Measurements from ENCODE around the gene CDK6. TPM values are rescaled to one million over a fixed set of nuclear protein-coding genes. Genes with fewer than 3 reads are reported as not detected.

The CDK6 gene
- total and polyA plus RNA-seq, 4 donors, result 14.0 to 42.6 (median 27.8) TPM

DNA sequence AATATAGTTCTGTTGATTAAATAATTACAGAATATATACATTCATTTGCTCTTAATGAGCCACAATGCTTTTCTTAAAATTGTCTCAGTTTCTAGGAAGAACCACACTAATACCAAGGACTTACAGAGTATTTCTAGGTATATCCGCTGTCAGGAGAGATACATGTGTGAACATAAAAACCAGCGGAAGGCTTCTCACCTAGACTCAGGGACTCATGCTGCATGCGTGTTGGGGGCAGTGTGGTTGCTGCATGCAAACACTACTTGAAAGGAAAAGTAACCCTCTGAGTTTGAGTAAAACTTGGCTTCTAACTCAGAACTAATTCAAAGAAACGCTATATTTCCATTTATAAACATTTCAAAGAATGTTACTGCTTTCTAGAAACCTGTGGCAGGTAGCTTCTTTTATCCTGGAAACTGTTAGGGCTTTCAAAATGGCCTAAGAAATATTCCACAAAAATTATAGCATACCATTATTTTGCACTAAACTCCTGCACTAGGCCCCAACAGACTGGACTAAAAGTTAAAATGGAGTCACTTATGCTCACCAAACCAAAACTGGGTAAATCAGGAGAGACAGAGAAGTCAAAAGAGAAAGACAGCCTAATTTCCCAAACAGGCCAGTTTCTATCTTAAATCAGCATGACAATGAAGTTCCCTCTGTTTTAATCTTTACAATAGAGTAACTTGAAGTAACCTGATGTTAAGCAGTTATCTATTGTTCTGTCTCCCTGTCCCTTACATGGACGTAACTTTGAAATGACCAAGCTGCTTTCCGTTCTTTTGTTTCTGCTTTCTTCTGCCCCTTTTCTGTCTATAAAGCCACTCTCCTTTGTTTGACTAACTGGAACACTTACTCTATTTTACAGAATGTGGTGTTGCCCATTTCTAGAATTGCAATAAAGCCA lies 151.0 kb downstream of the CDK6 start:
- 100% methylated on average over 1 of the region's 6 CpGs for WGBS (ENCODE audit: insufficient coverage)
- H3K27ac ChIP-seq (ENCODE audit: low read depth, low read length), result no peak overlapping the region
- H3K36me3 ChIP-seq (ENCODE audit: control insufficient read depth, insufficient read depth, low read length), result no peaks in the 10 kb centered on the region
- no peaks in the 10 kb centered on the region for H3K27me3 ChIP-seq (ENCODE audit: control insufficient read depth, insufficient read depth, low read length)
- no peak for DNase-seq (ENCODE audit: low read depth in 4 of 6, low spot score in 6 of 6)
- no peaks in the 10 kb centered on the region for H3K9me3 ChIP-seq (ENCODE audit: control insufficient read depth, insufficient read depth, low read length)
- no peak overlapping the region for H3K4me3 ChIP-seq (ENCODE audit: low read depth, low read length)
- no peaks in the 10 kb centered on the region for H3K4me1 ChIP-seq (ENCODE audit: control insufficient read depth, insufficient read depth, low read length)

DNA sequence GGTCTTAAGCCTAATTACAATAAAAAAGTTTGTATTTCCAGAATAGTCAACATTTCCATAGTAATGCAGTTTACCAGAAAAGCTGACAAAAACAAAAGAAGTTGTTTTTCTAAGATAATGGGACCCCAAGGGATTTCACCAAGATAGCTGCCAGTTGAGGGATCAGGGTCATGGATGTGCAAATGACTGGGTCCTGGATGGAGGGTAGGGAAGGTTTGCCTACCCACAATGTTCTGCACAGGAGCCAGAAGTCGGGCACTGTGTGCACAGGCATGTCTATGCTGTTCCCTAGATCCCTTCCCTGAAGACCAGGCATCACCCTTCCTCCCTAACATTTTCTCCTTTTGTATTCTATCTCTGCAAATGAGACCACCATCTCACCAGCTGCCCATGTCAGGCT lies 152.1 kb downstream of the CDK6 start:
- H3K27me3 ChIP-seq (ENCODE audit: control insufficient read depth, insufficient read depth, low read length), result no peaks in the 10 kb centered on the region
- WGBS (ENCODE audit: insufficient coverage), result 100% methylated on average over 1 of the region's 1 CpG

DNA sequence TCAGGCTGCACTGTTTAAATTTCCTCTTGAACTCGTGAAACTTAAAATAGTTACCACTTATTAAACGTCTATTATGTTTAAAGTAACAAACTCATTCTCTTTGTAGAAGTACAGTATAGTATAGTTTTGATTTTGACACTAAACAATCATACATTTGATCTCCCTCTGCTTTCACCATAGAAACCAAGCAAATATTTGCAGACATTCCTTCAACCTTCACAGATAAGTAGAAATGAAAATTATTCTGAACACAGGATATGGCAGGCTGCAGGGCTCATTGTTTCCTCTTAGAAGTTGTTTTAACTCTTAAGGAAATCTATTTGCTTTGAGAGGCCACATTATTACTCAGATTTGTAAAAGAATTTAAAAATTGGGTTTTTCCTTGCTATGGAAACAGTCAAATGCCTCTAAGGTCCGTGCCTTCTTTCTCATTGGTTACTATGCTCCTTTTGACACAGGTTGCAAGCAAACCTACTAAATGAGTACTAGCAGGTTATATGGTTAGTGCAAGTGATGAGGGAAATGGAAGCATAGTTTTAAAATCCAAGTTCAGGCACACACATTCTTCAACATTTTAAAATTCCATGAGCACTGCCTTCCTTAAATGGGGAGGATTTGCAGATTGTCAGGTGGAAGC lies 153.4 kb downstream of the CDK6 start:
- H3K4me1 ChIP-seq (ENCODE audit: control insufficient read depth, insufficient read depth, low read length), result no peaks in the 10 kb centered on the region
- H3K27ac ChIP-seq (ENCODE audit: low read depth, low read length), result peak overlapping the region; percentile 27
- DNase-seq (ENCODE audit: low read depth in 4 of 6, low spot score in 6 of 6), result no peak
- H3K36me3 ChIP-seq (ENCODE audit: control insufficient read depth, insufficient read depth, low read length), result no peaks in the 10 kb centered on the region
- no peaks in the 10 kb centered on the region for H3K27me3 ChIP-seq (ENCODE audit: control insufficient read depth, insufficient read depth, low read length)
- H3K9me3 ChIP-seq (ENCODE audit: control insufficient read depth, insufficient read depth, low read length), result no peaks in the 10 kb centered on the region
- no peak overlapping the region for H3K4me3 ChIP-seq (ENCODE audit: low read depth, low read length)
- no CpG with 5 or more reads among the region's 3 CpGs for WGBS (ENCODE audit: insufficient coverage)

More for the DNA sequence above, 152.1 kb downstream of the CDK6 start:
- H3K27ac ChIP-seq (ENCODE audit: low read depth, low read length), result peak overlapping the region; percentile 15
- H3K4me1 ChIP-seq (ENCODE audit: control insufficient read depth, insufficient read depth, low read length), result no peaks in the 10 kb centered on the region
- H3K4me3 ChIP-seq (ENCODE audit: low read depth, low read length), result no peak overlapping the region
- H3K36me3 ChIP-seq (ENCODE audit: control insufficient read depth, insufficient read depth, low read length), result no peaks in the 10 kb centered on the region
- no peak for DNase-seq (ENCODE audit: low read depth in 4 of 6, low spot score in 6 of 6)
- no peaks in the 10 kb centered on the region for H3K9me3 ChIP-seq (ENCODE audit: control insufficient read depth, insufficient read depth, low read length)

DNA sequence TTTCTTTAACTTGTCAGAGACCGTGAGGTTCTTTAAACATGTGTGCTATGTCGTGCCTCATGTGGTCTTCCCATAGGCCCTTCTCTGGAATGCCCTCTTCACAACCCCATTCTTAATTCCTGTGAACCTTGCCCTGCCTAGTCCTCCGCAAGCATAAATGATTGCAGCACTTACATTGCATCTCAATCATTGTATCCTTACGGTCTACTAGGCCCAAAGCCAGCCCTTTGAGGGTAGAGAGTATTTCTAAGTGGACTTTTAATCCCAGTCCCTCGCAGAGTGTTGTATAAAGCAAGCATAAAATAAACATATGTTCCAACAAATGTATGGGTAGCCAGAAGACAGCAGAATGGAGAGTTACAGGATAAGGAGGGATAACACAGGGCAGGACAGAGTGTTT lies 154.0 kb downstream of the CDK6 start:
- no peaks in the 10 kb centered on the region for H3K9me3 ChIP-seq (ENCODE audit: control insufficient read depth, insufficient read depth, low read length)
- H3K36me3 ChIP-seq (ENCODE audit: control insufficient read depth, insufficient read depth, low read length), result no peaks in the 10 kb centered on the region
- peak overlapping the region; percentile 30 for H3K27ac ChIP-seq (ENCODE audit: low read depth, low read length)
- no peak overlapping the region for H3K4me3 ChIP-seq (ENCODE audit: low read depth, low read length)
- 50% methylated on average over 2 of the region's 5 CpGs for WGBS (ENCODE audit: insufficient coverage)
- DNase-seq (ENCODE audit: low read depth in 4 of 6, low spot score in 6 of 6), result no peak
- H3K27me3 ChIP-seq (ENCODE audit: control insufficient read depth, insufficient read depth, low read length), result no peaks in the 10 kb centered on the region
- H3K4me1 ChIP-seq (ENCODE audit: control insufficient read depth, insufficient read depth, low read length), result no peaks in the 10 kb centered on the region

DNA sequence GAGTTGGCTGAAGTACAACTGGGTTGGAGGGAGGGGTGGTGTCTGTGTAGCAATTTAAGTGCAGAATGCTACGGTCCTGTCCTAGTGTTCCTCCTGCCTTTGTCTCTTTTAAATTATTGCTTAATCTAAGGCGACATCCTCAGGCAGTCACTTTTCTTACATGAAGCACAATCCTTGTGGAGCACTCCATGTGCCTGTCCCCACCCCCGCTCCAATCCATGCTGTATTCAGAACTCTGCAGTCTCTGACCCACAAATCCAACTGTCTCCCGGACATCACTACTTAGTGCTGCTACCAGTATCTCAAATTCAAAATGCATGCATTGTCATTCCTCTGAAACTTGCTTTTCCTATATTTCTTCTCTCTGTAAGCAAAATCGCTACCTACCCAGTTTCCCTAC lies 154.7 kb downstream of the CDK6 start:
- H3K4me3 ChIP-seq (ENCODE audit: low read depth, low read length), result no peak overlapping the region
- H3K36me3 ChIP-seq (ENCODE audit: control insufficient read depth, insufficient read depth, low read length), result no peaks in the 10 kb centered on the region
- WGBS (ENCODE audit: insufficient coverage), result 74% methylated on average over 4 of the region's 5 CpGs
- H3K27me3 ChIP-seq (ENCODE audit: control insufficient read depth, insufficient read depth, low read length), result no peaks in the 10 kb centered on the region
- H3K4me1 ChIP-seq (ENCODE audit: control insufficient read depth, insufficient read depth, low read length), result no peaks in the 10 kb centered on the region
- no peak for DNase-seq (ENCODE audit: low read depth in 4 of 6, low spot score in 6 of 6)
- H3K9me3 ChIP-seq (ENCODE audit: control insufficient read depth, insufficient read depth, low read length), result no peaks in the 10 kb centered on the region
- no peak overlapping the region for H3K27ac ChIP-seq (ENCODE audit: low read depth, low read length)

DNA sequence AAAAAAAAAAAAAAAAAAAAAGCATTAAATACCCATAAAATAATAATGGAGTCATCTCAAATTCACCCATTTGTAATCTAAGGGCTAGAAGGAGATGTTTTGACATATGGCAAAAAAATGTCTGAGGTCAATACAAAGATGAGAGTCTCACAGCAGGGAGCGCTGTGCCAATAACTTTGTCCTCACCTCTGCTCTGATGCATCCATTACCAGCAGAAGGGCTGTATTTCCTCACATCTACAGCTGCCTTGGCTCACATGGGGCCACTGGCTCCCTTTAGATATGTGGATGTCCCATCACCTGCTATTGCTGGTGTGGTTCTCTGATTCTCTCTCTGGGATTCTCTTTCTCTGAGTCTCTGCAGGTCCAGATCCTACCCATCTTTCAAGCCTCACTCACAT lies 155.9 kb downstream of the CDK6 start:
- H3K4me1 ChIP-seq (ENCODE audit: control insufficient read depth, insufficient read depth, low read length), result no peaks in the 10 kb centered on the region
- no peak overlapping the region for H3K4me3 ChIP-seq (ENCODE audit: low read depth, low read length)
- WGBS (ENCODE audit: insufficient coverage), result 100% methylated on average over 1 of the region's 1 CpG
- H3K9me3 ChIP-seq (ENCODE audit: control insufficient read depth, insufficient read depth, low read length), result no peaks in the 10 kb centered on the region
- DNase-seq (ENCODE audit: low read depth in 4 of 6, low spot score in 6 of 6), result no peak
- no peaks in the 10 kb centered on the region for H3K27me3 ChIP-seq (ENCODE audit: control insufficient read depth, insufficient read depth, low read length)
- H3K36me3 ChIP-seq (ENCODE audit: control insufficient read depth, insufficient read depth, low read length), result no peaks in the 10 kb centered on the region
- H3K27ac ChIP-seq (ENCODE audit: low read depth, low read length), result no peak overlapping the region

DNA sequence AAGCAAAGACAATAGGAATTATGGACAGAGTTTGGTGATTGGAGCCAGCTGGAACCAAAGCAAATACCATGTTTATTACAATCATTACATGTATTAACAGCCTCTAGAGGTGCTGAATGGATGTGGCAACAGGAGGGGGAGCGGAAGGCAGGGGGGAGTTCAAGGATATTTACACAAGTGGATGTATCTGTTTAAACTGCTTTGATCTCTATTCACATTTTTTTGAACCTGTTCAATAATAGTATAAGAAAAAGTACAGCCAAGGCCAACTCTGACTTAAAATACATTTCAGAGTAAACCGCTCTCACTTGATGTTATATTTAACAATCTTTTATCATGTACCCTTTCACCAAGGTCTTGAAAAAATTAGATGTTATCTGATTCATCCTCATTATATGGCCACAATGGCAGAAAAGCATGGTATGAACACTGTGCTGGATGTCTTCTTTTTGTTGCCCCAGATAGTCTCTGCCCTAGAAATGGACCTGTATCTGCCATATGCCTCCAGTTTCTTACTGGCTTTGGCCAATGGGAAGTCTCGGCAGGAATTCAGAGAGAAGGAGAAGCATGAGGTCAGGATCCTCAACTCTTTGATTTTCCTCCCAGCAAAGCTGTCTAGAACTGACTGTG lies 158.0 kb downstream of the CDK6 start:
- Histone ChIP-seq H3K27ac (ENCODE audit: low read depth, low read length) (no peak overlapping the region), H3K36me3 (ENCODE audit: control insufficient read depth, insufficient read depth, low read length) (no peaks in the 10 kb centered on the region), H3K4me3 (ENCODE audit: low read depth, low read length) (no peak overlapping the region), H3K4me1 (ENCODE audit: control insufficient read depth, insufficient read depth, low read length) (no peaks in the 10 kb centered on the region), H3K9me3 (ENCODE audit: control insufficient read depth, insufficient read depth, low read length) (no peaks in the 10 kb centered on the region), H3K27me3 (ENCODE audit: control insufficient read depth, insufficient read depth, low read length) (no peaks in the 10 kb centered on the region)
- 100% methylated on average over 1 of the region's 3 CpGs for WGBS (ENCODE audit: insufficient coverage)
- DNase-seq (ENCODE audit: low read depth in 4 of 6, low spot score in 6 of 6), result no peak

DNA sequence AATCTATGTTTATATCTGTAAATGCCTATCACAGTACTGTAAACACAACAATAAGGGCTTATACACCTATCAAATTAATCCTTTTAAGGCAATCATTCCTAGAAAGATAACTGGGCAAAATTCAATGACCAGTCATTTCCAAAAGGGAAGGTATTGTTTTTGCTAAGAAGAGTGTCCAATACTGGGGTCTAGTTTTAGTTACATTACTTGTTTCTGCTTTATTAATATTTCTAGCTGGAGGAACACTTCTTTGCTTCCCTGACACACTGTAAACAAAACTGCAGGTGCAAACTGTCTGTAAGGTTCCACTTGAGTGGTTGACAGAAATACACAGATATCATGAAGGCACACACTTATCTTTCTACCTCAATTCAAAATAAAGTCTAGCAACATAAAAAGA lies 162.0 kb downstream of the CDK6 start:
- Histone ChIP-seq H3K4me3 (ENCODE audit: low read depth, low read length) (no peak overlapping the region), H3K36me3 (ENCODE audit: control insufficient read depth, insufficient read depth, low read length) (no peaks in the 10 kb centered on the region), H3K27me3 (ENCODE audit: control insufficient read depth, insufficient read depth, low read length) (no peaks in the 10 kb centered on the region), H3K4me1 (ENCODE audit: control insufficient read depth, insufficient read depth, low read length) (no peaks in the 10 kb centered on the region), H3K27ac (ENCODE audit: low read depth, low read length) (no peak overlapping the region), H3K9me3 (ENCODE audit: control insufficient read depth, insufficient read depth, low read length) (no peaks in the 10 kb centered on the region)
- no peak for DNase-seq (ENCODE audit: low read depth in 4 of 6, low spot score in 6 of 6)

DNA sequence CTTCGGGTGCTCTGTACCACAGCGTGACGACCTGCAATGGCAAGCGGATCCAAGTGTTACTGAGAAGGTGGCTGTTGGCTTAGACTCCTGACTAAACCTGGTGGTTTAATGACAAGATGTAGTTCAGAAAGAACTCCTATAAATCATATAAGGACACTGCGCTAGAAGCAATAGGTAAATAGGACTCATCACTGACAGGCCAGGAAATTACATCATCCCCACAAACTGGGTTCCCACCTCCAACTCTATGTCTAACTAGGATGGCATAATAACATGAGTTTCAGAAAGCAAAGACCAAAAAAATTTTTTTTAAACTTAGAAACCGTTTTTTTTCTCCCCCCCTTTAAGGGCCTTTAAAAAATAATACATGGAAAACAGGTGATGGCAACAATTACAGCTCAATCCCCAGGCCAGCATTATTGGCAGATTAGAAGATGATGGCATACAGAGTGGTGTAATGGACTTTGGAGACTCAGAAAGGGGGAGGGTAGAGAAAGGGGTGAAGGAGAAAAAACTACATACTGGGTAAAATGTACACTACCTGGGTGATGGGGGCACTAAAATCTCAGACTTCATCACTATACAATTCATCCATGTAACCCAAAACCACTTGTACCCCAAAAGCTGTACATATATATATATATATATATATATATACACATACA lies 164.7 kb downstream of the CDK6 start:
- no peak for DNase-seq (ENCODE audit: low read depth in 4 of 6, low spot score in 6 of 6)
- WGBS (ENCODE audit: insufficient coverage), result 96% methylated on average over 3 of the region's 6 CpGs
- Histone ChIP-seq H3K9me3 (ENCODE audit: control insufficient read depth, insufficient read depth, low read length) (no peaks in the 10 kb centered on the region), H3K27me3 (ENCODE audit: control insufficient read depth, insufficient read depth, low read length) (no peaks in the 10 kb centered on the region), H3K27ac (ENCODE audit: low read depth, low read length) (no peak overlapping the region), H3K36me3 (ENCODE audit: control insufficient read depth, insufficient read depth, low read length) (no peaks in the 10 kb centered on the region), H3K4me3 (ENCODE audit: low read depth, low read length) (no peak overlapping the region), H3K4me1 (ENCODE audit: control insufficient read depth, insufficient read depth, low read length) (no peaks in the 10 kb centered on the region)

All from spinal cord (tissue), 10 donors.